Fibroblast of lung (primary cell): Measurements from ENCODE around the gene RASL11A. TPM values are rescaled to one million over a fixed set of nuclear protein-coding genes. Genes with fewer than 3 reads are reported as not detected.

Experiments used
- DNase-seq, 2 donors: peaks; one replicate each; pipeline versions ENCODE4 v3.0.0 to v3.0.0-alpha.2; 2010; ENCODE audit warnings: low read depth in 2 of 2
- H2AFZ ChIP-seq: 2 replicates; pipeline ENCODE4 v1.5.1; 2012; ENCODE audit warnings: low read length, control low read depth, inconsistent platforms
- H3K27ac ChIP-seq: 2 replicates; pipeline ENCODE4 v1.5.1; 2011; ENCODE audit warnings: low read length, control low read depth; ENCODE audit not compliant: insufficient read depth
- H3K27me3 ChIP-seq: 2 replicates; pipeline ENCODE4 v1.5.1; 2011; ENCODE audit warnings: mild to moderate bottlenecking, low read length; ENCODE audit not compliant: control insufficient read depth, insufficient read depth
- H3K36me3 ChIP-seq: 2 replicates; pipeline ENCODE4 v1.5.1; 2011; ENCODE audit warnings: low read length; ENCODE audit not compliant: control insufficient read depth, insufficient read depth
- H3K4me1 ChIP-seq: 2 replicates; pipeline ENCODE4 v1.5.1; 2011; ENCODE audit warnings: low read length; ENCODE audit not compliant: control insufficient read depth, insufficient read depth; ENCODE audit errors: extremely low read depth
- H3K4me2 ChIP-seq: 2 replicates; pipeline ENCODE4 v1.5.1; 2011; ENCODE audit warnings: low read length, control low read depth; ENCODE audit not compliant: insufficient read depth; ENCODE audit errors: extremely low read depth
- H3K4me3 ChIP-seq, 4 experiments: fragments of 200-600 bp in 1 of 4; sonication (generic) in 1 of 4; replicated peaks in 1 of 4; 2 replicates each; pipeline ENCODE4 v1.5.1; 2011 to 2016; ENCODE audit warnings: low read length in 4 of 4, low read depth in 3 of 4, mild to moderate bottlenecking in 3 of 4, control low read depth in 2 of 4, inconsistent platforms in 1 of 4, mixed read lengths in 1 of 4; ENCODE audit not compliant: insufficient read depth in 1 of 4; ENCODE audit errors: control extremely low read depth in 1 of 4
- H3K79me2 ChIP-seq: 2 replicates; pipeline ENCODE4 v1.5.1; 2012; ENCODE audit warnings: mild to moderate bottlenecking, low read length, inconsistent platforms; ENCODE audit not compliant: control insufficient read depth, insufficient read depth
- H3K9ac ChIP-seq: 2 replicates; pipeline ENCODE4 v1.5.1; 2011; ENCODE audit warnings: mild to moderate bottlenecking, low read length, control low read depth; ENCODE audit not compliant: insufficient read depth
- H3K9me3 ChIP-seq: 2 replicates; pipeline ENCODE4 v1.5.1; 2012; ENCODE audit warnings: low read depth, low read length; ENCODE audit not compliant: control insufficient read depth, insufficient read depth
- H4K20me1 ChIP-seq: 2 replicates; pipeline ENCODE4 v1.5.1; 2011; ENCODE audit warnings: low read length; ENCODE audit not compliant: control insufficient read depth, insufficient read depth; ENCODE audit errors: extremely low read depth
- EZH2 ChIP-seq: IDR thresholded peaks from 2 replicates; pipeline ENCODE4 v1.5.1; 2012; ENCODE audit warnings: low read length, control low read depth, mild to moderate bottlenecking; ENCODE audit errors: missing control alignments
- polyA plus RNA-seq, 2 donors: library from polyadenylated mRNA; depleted of rRNA in 1 of 2; stranded (reverse) in 1 of 2; unstranded in 1 of 2; fragments of >200 nt; gene quantifications; 2 replicates each; pipeline ENCODE4 v1.2.1, GENCODE V29; 2011 to 2012; ENCODE audit warnings: missing spikeins in 1 of 2
- total RNA-seq: library from RNA; depleted of rRNA; stranded (reverse); fragments of >200 nt; gene quantifications from 2 replicates; pipeline ENCODE4 v1.2.1, GENCODE V29; 2014
- TF ChIP-seq, protein P1 (sequence below), 2 donors: IDR thresholded peaks in 1 of 2; conservative IDR thresholded peaks in 1 of 2; 1 replicate in 1 of 2; 2 replicates in 1 of 2; pipeline ENCODE4 v1.5.1; 2011 to 2012; ENCODE audit warnings: low read length in 2 of 2, control low read depth in 1 of 2, inconsistent platforms in 1 of 2, low read depth in 1 of 2, mild to moderate bottlenecking in 1 of 2

The RASL11A gene
- total and polyA plus RNA-seq, 2 donors (not counting 1 experiment from before 2014, with no cell fraction given), result 10.4 to 73.5 TPM

DNA sequence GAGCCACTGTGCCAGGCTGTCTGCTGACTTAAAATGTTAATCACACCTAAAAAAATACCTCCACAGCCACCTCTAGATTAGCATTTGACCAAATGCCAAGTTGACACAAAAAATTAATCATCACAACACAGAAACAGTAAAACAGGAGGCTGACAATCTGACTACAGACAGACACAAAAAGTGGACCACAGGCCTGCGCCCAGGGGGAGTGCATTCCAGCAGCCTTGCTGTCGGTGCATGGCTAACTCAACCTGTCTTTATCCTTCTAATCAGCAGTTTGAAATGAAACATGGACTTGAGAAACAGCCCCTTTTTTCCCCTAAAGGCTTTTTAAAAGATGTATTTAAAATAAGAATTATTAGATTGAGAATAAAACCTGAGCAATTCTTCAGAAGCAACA, 34.0 kb downstream of the RASL11A start:
- Histone ChIP-seq H3K79me2 (no peaks in the 10 kb centered on the region), H3K36me3 (no peaks in the 10 kb centered on the region), H3K4me1 (no peaks in the 10 kb centered on the region), H4K20me1 (no peaks in the 10 kb centered on the region), H3K9ac (no peak overlapping the region), H2AFZ (no peak overlapping the region), H3K27me3 (no peaks in the 10 kb centered on the region), H3K4me2 (no peak overlapping the region), H3K4me3 (no peak overlapping the region), H3K27ac (no peak overlapping the region), H3K9me3 (no peaks in the 10 kb centered on the region)
- DNase-seq, result no peak
- TF ChIP-seq, protein P1, sequence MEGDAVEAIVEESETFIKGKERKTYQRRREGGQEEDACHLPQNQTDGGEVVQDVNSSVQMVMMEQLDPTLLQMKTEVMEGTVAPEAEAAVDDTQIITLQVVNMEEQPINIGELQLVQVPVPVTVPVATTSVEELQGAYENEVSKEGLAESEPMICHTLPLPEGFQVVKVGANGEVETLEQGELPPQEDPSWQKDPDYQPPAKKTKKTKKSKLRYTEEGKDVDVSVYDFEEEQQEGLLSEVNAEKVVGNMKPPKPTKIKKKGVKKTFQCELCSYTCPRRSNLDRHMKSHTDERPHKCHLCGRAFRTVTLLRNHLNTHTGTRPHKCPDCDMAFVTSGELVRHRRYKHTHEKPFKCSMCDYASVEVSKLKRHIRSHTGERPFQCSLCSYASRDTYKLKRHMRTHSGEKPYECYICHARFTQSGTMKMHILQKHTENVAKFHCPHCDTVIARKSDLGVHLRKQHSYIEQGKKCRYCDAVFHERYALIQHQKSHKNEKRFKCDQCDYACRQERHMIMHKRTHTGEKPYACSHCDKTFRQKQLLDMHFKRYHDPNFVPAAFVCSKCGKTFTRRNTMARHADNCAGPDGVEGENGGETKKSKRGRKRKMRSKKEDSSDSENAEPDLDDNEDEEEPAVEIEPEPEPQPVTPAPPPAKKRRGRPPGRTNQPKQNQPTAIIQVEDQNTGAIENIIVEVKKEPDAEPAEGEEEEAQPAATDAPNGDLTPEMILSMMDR (conservative IDR thresholded peaks at IDR 0.05 in 1 of 2, IDR thresholded peaks at IDR 0.05 in 1 of 2; ENCODE audit: low read depth in 1 of 2, low read length in 2 of 2), result no peak

DNA sequence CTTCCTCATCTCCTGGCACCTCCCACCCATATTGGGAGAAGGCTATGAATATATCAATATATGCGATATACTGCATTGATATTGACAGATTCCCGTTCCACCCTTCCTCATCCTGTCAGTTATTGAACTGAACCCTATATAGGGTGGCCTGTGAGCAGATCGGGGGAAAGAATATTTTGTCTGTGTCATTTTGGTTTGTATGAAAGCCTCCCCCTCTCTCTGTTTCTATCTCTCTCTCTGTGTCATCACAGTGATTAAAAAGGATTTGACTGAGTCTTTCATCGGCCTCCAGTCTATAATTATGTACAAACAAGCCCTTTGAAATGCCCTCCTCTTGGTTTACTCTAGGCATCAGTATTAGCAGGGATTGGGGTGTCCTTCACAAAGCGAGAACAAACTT, 35.7 kb downstream of the RASL11A start:
- TF ChIP-seq, protein P1 (conservative IDR thresholded peaks at IDR 0.05 in 1 of 2, IDR thresholded peaks at IDR 0.05 in 1 of 2; ENCODE audit: low read depth in 1 of 2, low read length in 2 of 2), result no peak
- no peak for TF ChIP-seq EZH2
- no peak overlapping the region for H3K4me3 ChIP-seq
- no peak overlapping the region for H3K4me2 ChIP-seq
- H3K36me3 ChIP-seq, result no peaks in the 10 kb centered on the region
- no peak overlapping the region for H2AFZ ChIP-seq
- no peak overlapping the region for H3K9ac ChIP-seq
- no peaks in the 10 kb centered on the region for H4K20me1 ChIP-seq
- no peak for DNase-seq
- no peak overlapping the region for H3K27ac ChIP-seq
- no peaks in the 10 kb centered on the region for H3K27me3 ChIP-seq
- H3K4me1 ChIP-seq, result no peaks in the 10 kb centered on the region
- no peaks in the 10 kb centered on the region for H3K9me3 ChIP-seq
- no peaks in the 10 kb centered on the region for H3K79me2 ChIP-seq

DNA sequence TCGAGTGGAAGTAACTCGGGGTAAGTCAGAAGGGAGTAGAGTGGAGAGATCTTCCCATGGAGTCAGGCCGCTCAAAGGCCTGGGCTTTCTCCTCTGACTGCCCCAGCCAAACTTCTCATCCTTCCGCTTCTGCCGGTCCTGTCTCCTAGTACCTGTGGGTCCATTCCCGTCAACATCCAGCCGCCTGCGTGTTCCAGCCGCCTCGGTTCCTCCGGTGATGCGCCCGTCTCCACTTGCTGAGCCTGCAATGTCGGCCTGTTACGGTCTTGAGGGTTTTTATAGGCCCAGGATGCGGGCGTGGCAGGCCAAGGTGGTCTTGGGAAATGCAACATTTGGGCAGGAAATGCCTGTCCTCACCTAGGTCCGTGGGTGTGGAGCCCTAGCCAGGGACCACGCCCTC, 38.3 kb downstream of the RASL11A start:
- H3K9me3 ChIP-seq, result no peaks in the 10 kb centered on the region
- DNase-seq, result no peak
- no peak overlapping the region for H3K4me2 ChIP-seq
- H3K27me3 ChIP-seq, result no peaks in the 10 kb centered on the region
- no peaks in the 10 kb centered on the region for H4K20me1 ChIP-seq
- TF ChIP-seq EZH2, result no peak
- TF ChIP-seq, protein P1 (conservative IDR thresholded peaks at IDR 0.05 in 1 of 2, IDR thresholded peaks at IDR 0.05 in 1 of 2; ENCODE audit: low read depth in 1 of 2, low read length in 2 of 2), result no peak
- H2AFZ ChIP-seq, result no peak overlapping the region
- no peak overlapping the region for H3K27ac ChIP-seq
- no peak overlapping the region for H3K4me3 ChIP-seq
- no peaks in the 10 kb centered on the region for H3K4me1 ChIP-seq
- no peaks in the 10 kb centered on the region for H3K36me3 ChIP-seq
- no peaks in the 10 kb centered on the region for H3K79me2 ChIP-seq
- H3K9ac ChIP-seq, result no peak overlapping the region
